GM06990 (cell line): ENCODE results near the gene CS.
"Not testable (repeated sequence)": the region's sequence is repeated elsewhere in the genome, so short reads cannot be mapped to it uniquely, and the experiment has no call there.

Experiments used
- DNase-seq: peaks from one replicate; pipeline ENCODE4 v3.0.0-alpha.2; 2011; ENCODE audit not compliant: insufficient read length; ENCODE audit errors: extremely low read depth
- H3K27me3 ChIP-seq: replicated peaks from 2 replicates; pipeline ENCODE4 v1.6.0; 2011; ENCODE audit warnings: low read length; ENCODE audit not compliant: control insufficient read depth, insufficient read depth
- H3K36me3 ChIP-seq: 2 replicates; pipeline ENCODE4 v1.5.1; 2011; ENCODE audit warnings: low read length; ENCODE audit not compliant: control insufficient read depth, insufficient read depth
- H3K4me3 ChIP-seq: replicated peaks from 2 replicates; pipeline ENCODE4 v1.5.1; 2011; ENCODE audit warnings: low read depth, mild to moderate bottlenecking, control low read depth, low read length
- CTCF ChIP-seq: IDR thresholded peaks from 2 replicates; pipeline ENCODE4 v1.5.1; 2011; ENCODE audit warnings: low read length, control low read depth, mild to moderate bottlenecking, inconsistent platforms; ENCODE audit not compliant: insufficient read depth, poor library complexity, severe bottlenecking

Gene CS

GRCh38 chr12:56299853-56300643 is at the start of gene CS:
CS (minus strand) TSS chr12:56300330; CDS start chr12:56300201, 129 bp downstream.
- TF ChIP-seq CTCF, result no peak
- peak; percentile 97 for DNase-seq
- no peaks in the 10 kb centered on the region for H3K27me3 ChIP-seq
- H3K4me3 ChIP-seq, result peak within 1 kb of the TSS; percentile 90
- H3K36me3 ChIP-seq, result no peaks in the 10 kb centered on the region; the same call in 1 of the 2 replicates

GRCh38 chr12:56348776-56349175 is 48.6 kb upstream of the CS start:
- DNase-seq, result no peak
- Histone ChIP-seq H3K27me3 (no peaks in the 10 kb centered on the region), H3K4me3 (no peak overlapping the region), H3K36me3 (peaks cover 48% of the 10 kb centered on the region)
- no peak for TF ChIP-seq CTCF

GRCh38 chr12:56347255-56347654 is 47.1 kb upstream of the CS start:
- not testable (repeated sequence) for DNase-seq, H3K4me3 ChIP-seq, H3K27me3 ChIP-seq
- peaks cover 56% of the 10 kb centered on the region for H3K36me3 ChIP-seq

GRCh38 chr12:56346675-56347074 is 46.5 kb upstream of the CS start:
- no peak overlapping the region for H3K4me3 ChIP-seq
- peaks cover 56% of the 10 kb centered on the region for H3K36me3 ChIP-seq
- DNase-seq, result no peak

GRCh38 chr12:56342290-56342689 is 42.2 kb upstream of the CS start:
- not testable (repeated sequence) for H3K27me3 ChIP-seq, H3K4me3 ChIP-seq, DNase-seq
- H3K36me3 ChIP-seq, result peaks cover 37% of the 10 kb centered on the region

More at GRCh38 chr12:56346675-56347074, 46.5 kb upstream of the CS start:
- no peaks in the 10 kb centered on the region for H3K27me3 ChIP-seq
- TF ChIP-seq CTCF, result no peak

- H3K36me3 ChIP-seq, result peaks cover 31% of the 10 kb centered on the region
- TF ChIP-seq CTCF, result no peak
Measured at GRCh38 chr12:56341616-56342015, 41.5 kb upstream of the CS start.

GRCh38 chr12:56339158-56339422 is 39.0 kb upstream of the CS start:
- H3K4me3 ChIP-seq, result peak overlapping the region; percentile 26
- no peak for DNase-seq
- no peak for TF ChIP-seq CTCF
- H3K36me3 ChIP-seq, result peaks cover 22% of the 10 kb centered on the region
- H3K27me3 ChIP-seq, result no peaks in the 10 kb centered on the region

More at GRCh38 chr12:56341616-56342015, 41.5 kb upstream of the CS start:
- H3K4me3 ChIP-seq, result no peak overlapping the region
- DNase-seq, result no peak
- no peaks in the 10 kb centered on the region for H3K27me3 ChIP-seq
